Activated CD8-positive, alpha-beta memory T cell treated with anti-CD3 and anti-CD28 coated beads, Interleukin-2, amount 50 U/mL, for 1 hour (primary cell): ENCODE results near the gene HSPG2.
"Not testable (repeated sequence)": the region's sequence is repeated elsewhere in the genome, so short reads cannot be mapped to it uniquely, and the experiment has no call there.

Experiments
- DNase-seq: peaks from one replicate; pipeline ENCODE4 v3.0.0-alpha.2; 2020; ENCODE audit errors: extremely low read depth

The HSPG2 gene

DNA sequence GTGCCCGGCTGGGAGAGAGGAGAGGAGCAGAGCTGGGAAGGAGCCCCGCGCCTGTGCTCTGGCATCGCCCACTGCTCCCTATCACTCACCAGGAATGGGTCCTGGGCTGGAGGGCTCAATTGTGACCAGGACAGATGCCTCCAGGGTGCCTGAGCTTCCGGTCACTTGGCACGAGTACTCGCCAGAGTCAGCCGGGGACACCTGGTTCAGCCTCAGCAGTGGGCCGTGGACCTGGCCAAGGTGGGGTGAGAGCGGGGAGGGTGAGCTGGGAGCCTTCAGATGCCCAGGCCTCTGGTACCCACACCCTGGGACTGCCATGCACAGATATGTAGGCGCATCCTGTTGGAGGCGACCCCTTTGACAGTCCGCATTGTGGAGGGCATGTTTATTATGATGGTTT lies 93.9 kb downstream of the HSPG2 start:
- no peak for DNase-seq

GRCh38 chr1:21842606-21843162 lies 94.4 kb downstream of the HSPG2 start:
- no peak for DNase-seq

GRCh38 chr1:21841852-21842466 lies 95.2 kb downstream of the HSPG2 start:
- no peak for DNase-seq

DNA sequence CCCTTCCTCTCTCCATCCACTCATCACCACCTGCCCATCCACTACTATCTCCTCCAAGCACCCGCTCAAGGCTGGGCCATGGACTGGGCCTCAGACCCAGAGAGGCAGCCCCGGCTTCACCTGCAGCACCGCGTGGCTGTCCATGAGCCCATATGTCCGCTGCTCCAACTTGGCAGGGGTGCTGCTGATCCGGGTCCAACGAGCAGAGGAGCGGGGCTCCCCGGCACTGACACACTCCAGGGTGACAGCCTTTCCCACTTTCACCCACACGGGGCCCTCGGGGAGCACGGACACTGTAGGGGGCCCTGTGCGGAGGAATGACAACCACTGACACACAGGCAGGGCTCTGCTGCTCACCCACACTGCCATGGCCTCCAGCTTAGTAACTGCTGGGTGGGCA lies 96.1 kb downstream of the HSPG2 start:
- no peak for DNase-seq

- no peak for DNase-seq
Observed at GRCh38 chr1:21839337-21840037, 97.6 kb downstream of the HSPG2 start.

- DNase-seq: no peak
Observed at GRCh38 chr1:21838359-21839157, 98.6 kb downstream of the HSPG2 start.

GRCh38 chr1:21837476-21837875 lies 99.6 kb downstream of the HSPG2 start:
- DNase-seq: no peak

- DNase-seq: no peak
Observed at GRCh38 chr1:21836729-21837128, 100.4 kb downstream of the HSPG2 start.

DNA sequence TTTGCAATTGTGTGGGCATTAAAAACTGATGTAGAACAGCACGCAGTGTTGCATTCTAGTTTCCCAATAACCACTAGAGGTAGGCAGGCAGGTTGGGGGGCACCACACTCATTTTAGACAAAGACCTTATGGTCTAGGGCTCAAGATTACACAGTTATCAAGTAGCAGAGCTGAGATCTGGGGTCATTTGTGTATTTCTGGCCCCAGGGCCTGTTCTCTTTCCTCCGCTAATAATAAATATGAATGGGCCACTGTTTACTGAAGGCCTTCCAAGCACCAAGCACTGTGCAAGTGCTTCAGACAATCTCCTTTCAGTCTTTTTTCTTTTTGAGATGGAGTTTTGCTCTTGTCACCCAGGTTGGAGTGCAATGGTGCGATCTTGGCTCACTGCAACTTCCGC lies 101.1 kb downstream of the HSPG2 start:
- DNase-seq: no peak

DNA sequence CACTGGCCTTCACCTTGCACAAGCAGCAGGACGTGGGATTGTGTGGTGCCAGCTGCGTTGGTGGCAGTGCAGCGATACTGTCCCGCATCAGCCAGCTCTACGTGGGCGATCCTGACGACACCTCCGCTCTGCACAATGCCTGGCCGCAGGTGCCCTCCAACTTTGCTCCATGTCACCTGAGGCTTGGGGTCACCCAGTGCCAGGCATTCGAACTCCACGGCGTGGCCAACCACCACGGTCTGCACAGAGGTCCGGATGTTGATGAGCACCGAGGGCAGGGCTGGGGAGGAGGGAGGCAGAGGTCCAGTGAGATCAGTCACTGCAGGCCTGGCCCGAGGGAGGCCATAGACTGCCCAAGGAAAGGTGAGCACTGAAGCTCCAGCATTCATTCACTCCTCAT lies 102.4 kb downstream of the HSPG2 start:
- no peak for DNase-seq

DNA sequence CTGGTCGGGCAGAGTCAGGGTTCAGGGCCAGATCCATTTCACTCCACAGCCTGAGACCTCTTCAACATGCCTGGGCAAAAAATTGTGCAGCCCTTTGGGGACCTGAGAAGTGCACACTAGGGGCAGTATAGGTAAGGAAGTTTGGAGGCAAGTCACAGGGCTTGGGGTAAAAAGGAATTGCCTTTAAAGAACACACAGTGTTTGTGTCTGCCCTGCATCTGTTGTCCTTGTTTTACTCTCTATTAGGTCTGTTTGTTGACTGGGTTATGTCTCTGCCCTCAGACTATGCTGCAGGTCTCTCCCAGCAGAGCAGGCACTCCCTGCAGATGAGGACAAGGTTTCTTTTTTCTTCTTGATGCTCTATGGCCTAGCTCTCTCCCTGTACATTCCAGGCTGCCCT lies 103.0 kb downstream of the HSPG2 start:
- DNase-seq: no peak

DNA sequence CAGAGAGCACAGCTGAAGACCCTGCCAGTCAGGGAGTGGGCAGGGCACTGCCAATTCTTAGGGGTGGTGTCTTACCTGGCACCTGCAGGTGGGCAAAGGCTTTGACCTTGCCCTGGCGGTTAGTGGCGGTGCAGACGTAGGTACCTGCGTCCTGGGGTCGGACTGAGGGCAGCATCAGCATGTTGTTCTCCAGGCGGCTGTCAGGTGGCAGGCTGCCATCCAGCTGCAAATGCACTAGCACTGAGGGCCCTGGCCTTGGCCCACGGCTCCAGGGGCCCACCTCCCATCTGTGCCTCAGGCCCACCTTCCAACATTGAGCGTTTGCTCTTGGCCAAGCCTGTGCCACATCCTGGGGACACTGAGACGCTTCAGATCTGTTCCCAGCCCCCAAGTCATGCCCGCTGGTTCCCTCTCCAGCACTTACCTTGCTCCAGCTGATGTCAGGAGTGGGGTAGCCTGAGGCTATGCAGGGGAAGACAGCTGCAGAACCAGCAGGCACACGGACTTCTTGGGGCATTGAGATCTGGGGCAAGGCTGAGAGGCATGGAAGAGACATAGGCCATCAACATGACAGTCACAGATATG lies 103.6 kb downstream of the HSPG2 start:
- DNase-seq: no peak

DNA sequence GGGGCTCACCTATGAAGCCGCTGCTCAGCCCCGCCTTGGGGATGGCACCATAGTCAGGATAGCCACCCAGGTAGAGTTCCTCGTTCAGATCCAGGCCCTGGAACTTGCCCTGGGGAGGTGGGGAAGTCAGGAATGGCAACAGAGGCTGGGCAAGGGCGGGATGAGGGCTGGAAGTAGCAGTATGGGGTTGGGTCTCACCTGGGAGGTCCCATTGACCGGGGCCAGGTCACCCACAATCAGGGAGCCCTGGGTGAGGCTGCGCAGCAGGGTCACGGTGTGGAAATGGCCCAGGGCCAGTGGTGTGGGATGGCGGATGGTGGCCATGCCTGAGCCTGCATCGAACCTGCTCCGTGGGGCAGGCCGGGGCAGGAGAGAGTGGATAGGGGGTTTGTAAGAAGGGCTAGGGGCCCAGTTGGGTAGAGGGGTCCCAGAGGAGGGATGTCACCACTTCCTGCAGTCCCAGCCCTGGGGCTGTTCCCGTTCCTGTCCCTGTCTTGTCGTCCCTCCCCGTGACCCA lies 105.6 kb downstream of the HSPG2 start:
- DNase-seq: no peak

GRCh38 chr1:21830792-21831453 lies 106.2 kb downstream of the HSPG2 start:
- DNase-seq: no peak

- no peak for DNase-seq
Observed at GRCh38 chr1:21829294-21829693, 107.8 kb downstream of the HSPG2 start.

GRCh38 chr1:21828506-21829210 lies 108.5 kb downstream of the HSPG2 start:
- DNase-seq: no peak

DNA sequence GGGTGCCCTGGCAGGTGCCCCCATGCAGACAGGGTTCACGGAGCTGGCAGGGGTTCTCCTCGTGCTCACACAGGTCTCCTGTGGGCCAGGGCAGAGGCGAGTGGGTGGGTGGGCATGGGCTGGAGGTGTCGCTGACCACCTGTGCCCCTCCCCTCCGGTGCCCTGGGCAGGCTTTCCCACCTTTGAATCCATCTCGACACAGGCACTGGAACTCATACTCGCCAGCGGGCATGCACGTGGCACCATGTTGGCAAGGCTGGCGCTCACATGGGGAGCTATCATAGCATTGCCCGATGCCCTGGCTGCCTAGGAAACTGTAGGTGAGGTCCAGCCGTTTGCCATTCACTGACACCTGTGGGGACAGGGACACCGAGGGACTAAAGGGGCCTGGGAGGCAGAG lies 109.0 kb downstream of the HSPG2 start:
- DNase-seq: no peak

DNA sequence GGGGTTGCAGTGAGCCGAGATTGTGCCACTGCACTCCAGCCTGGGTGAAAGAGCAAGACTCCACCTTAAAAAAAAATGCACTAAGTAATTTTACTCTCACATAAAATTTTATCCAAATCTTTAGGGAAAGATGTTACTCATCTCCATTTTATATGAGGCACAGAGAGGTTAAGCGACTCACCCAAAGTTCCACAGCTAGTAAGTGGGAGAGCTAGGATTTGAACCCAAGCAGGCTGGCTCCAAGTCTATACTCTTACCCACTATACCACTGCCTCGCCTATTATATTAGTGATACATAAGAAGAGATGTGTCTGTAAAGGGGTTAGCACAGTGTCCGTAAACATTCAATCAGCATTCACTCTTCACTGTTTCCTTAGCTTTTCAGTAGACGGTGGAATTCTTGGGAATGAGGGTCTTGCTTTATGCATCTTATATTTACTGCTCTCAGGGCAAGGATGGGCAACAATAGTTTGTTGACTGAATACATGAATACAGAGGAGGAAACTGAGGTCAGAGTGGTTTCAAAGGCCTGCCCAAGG lies 109.9 kb downstream of the HSPG2 start:
- no peak for DNase-seq

DNA sequence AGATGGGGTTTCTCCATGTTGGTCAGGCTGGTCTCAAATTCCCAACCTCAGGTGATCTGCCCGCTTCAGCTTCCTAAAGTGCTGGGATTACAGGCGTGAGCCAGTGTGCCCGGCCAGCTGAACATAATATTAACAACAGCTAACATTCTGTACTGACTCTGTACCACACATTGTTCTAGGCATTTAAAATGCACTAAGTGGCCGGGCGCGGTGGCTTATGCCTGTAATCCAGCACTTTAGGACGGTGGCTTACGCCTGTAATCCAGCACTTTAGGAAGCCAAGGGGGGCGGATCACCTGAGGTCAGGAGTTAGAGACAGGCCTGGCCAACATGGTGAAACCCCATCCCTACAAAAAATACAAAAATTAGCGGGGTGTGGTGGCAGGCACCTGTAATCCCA lies 110.4 kb downstream of the HSPG2 start:
- not testable (repeated sequence) for DNase-seq

DNA sequence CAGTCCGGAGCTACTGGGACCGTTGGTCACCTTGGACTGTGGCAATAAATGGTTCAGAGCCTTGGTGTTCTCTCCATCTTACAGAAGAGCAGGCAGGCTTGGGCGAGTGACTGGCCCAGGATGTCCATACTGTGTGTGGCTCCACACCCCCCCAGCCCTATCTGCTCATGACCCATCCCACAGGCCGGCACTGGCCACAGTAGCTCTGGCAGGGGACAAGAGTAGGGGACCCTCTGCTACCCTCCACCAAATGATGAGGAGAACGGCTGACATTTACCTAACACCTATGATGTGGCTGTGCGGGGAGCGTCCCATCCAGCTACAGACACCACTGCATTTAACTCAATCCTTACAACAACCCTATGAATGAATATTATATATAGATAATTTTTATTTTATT lies 111.7 kb downstream of the HSPG2 start:
- no peak for DNase-seq

- no peak for DNase-seq
Observed at GRCh38 chr1:21824926-21825325, 112.2 kb downstream of the HSPG2 start.
